RCC 7860 (cell line): ENCODE measurements around the gene TRIP6.

Source experiments
- DNase-seq: peaks from one replicate; pipeline ENCODE4 v3.0.0-alpha.2; 2015; ENCODE audit warnings: low spot score
- FAIRE-seq: peaks from 2 replicates; lab custom pipeline; 2012; peaks lifted over from hg19 to GRCh38; lab: Jason Lieb, UNC

Gene TRIP6

DNA sequence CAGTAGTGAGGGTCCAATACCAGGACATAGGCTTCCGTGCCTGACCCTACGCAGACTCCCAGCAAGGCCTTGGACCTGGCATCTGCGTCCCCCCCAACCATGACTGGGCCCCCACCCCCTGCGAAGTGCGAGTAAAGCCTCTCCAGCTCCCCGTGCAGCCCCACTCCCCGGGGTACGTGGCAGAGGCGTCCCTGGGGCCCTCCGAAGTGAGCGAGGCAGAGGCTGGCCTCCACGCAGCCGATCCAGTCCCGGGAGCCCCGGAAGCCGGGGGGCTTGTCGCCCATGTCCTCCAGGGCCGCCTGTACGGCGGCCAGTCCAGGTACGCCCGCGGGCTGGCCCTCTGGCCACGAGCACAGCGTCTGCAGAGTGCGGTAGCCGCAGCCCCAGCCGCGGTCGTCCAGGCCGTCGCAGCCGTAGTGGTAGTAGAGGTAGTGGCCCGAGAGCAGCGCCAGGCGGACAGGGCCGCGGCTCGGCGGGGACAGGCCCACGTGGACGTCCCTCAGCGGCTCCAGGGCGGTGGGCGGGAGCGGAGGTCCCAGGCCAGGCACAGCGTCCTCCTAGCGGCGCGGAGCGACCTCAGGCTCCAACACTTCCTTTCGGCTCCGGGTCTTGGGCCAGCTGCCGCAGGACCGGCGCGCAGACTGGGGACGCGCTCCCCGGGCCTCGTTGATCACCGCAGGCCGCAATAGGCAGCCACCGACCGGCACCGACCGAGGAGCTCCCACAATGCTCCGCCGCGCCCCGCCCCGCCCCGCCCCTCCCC lies 22.0 kb downstream of the TRIP6 start, which contains the start of gene UFSP1:
UFSP1 (minus strand) TSS at position 728 of the 763 bp plus-strand sequence; CDS start at position 284, 444 bp downstream.
- DNase-seq (no peak), FAIRE-seq (no peak)

DNA sequence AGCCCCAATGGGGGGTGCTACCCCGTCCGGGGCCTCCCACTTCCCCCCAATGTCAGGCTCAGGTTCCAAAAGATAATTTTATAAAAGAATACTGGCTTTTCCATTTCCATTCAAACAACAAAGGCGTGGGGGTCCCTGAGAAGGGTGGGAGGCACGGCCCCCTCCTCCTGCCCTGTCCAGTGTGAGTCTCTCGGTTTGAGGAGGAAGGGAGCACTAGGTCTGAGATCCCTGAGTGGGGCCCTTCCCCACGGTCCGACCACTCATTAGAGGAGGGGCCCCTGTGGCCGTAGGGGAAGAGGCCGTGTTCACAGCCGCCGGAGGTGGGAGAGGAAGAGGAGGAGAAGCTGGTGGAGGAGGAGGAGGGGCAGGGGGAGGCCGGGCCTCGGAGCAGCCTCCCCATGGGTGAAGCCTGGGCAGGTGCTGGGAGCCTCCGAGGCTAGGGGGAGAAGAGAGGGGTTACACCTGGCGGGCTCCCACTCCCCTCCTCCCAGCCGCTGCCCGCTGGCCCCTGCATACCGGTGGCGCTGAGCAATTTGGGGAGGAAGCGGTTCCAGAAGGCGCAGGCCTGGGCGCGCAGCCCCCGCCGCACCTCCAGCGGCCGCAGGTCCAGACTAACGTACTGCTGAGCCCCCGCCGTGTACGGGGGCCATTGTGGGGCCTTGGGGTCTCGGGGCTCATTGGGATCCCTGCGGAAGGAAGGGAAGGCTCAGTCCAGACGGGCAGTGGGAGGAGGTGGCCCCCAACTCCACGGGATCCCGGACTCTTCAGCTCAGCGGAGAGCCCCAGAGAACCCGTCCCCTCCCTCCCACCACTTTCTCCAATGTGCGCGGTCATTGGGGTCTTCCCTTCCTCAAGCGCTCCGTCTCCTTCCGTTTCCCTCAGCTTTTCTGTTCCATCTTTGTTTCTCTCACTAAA lies 23.7 kb downstream of the TRIP6 start:
- no peak for FAIRE-seq
- DNase-seq: no peak

DNA sequence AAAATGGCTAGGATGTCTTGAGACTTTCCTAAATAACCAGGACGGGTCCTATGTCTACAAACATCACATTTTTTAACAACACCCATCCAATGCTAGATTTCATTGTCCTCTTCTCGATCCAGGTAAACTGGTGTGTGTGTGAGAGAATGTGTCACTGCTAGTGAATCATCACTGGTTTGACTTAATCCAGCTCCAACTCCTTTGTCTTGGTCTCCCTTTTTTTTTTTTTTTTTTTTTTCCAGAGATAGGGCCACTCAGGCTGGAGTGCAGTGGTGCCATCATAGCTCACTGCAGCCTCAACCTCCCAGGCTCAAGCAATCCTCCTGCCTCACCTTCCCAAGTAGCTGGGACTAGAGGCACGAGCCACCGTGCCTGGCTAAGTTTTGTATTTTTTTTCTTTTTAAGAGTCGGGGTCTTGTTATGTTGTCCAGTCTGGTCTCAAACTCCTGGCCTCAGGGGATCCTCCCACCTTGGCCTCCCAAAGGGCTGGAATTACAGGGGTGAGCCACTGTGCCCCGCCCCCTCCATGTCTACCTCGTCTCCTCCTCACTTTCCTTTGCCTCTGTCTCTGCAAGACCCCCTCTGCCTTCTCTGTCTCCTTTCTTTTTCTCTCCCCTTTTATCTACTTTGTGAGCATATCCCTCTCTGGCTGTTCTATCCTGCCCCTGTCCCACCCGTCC lies 24.5 kb downstream of the TRIP6 start:
- peak; percentile 83 for FAIRE-seq
- peak; percentile 72 for DNase-seq

DNA sequence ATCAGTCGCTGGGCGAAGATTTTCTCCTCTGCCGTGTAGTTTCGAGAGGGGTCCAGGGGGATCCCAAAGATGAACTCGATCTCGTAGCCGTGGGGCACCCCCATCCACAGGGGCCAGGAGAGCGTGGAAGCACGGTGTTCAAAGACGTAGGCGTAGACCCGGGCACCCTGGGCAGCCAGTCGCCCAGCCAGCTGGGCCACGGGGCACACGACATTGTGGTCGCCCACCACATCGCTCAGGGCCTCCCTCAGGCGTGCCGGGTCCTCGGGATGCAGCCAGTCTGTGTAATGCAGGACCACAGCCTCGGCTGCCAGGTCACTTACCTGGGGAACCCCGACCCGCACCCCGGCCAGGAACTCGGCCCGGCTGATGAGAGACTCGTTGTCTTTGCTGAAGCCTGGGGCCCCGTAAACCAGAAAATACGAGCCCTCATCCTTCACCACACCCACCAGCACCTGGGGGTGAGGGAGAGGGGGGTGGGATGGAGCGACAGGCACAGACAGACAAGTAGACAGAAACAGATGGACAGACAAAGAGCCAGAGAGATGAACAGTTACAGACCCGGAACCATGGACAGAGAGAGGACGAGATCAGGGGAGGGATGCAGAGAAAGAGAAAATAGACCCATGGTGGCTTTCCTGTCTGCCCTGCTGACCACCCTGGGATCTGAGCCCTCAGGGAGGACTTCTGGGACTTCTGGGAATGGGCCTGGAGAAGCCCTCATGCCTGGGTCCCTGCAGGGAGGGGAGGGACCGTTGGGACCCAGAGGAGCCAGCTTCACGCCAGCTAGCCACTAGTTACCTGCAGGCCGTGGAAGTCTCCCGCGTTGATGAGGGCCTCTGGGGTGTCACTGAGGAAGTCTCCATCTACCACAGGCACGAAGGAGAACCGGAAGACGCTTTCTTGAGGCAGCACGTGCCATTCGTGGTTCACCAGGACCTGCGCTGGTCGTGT lies 25.5 kb downstream of the TRIP6 start:
- DNase-seq (no peak), FAIRE-seq (no peak)

DNA sequence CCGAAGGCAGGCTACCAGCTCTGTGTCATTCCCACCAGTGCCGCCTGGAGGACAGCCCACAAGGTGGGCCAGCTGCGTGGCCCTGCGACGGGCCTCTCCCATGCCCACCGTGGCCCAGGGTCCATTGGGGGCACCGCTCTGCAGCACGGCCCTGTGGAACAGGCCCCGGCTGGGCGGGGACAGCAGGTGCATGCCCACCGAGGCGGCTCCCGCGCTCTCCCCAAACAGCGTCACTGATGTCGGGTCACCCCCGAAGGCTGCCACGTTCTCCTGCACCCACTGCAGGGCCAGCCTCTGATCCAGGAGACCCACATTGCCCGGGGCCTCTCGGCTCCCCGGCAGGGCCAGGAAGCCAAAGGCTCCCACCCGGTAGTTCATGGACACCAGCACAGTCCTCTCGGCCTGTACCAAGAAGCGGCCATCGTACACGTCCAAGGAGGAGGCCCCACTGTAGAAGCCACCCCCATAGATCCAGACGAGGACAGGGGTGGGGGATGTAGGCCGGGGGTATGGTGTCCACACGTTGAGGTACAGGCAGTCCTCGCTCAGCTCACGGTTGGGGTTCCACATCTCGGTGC lies 26.2 kb downstream of the TRIP6 start:
- FAIRE-seq (no peak), DNase-seq (no peak)

DNA sequence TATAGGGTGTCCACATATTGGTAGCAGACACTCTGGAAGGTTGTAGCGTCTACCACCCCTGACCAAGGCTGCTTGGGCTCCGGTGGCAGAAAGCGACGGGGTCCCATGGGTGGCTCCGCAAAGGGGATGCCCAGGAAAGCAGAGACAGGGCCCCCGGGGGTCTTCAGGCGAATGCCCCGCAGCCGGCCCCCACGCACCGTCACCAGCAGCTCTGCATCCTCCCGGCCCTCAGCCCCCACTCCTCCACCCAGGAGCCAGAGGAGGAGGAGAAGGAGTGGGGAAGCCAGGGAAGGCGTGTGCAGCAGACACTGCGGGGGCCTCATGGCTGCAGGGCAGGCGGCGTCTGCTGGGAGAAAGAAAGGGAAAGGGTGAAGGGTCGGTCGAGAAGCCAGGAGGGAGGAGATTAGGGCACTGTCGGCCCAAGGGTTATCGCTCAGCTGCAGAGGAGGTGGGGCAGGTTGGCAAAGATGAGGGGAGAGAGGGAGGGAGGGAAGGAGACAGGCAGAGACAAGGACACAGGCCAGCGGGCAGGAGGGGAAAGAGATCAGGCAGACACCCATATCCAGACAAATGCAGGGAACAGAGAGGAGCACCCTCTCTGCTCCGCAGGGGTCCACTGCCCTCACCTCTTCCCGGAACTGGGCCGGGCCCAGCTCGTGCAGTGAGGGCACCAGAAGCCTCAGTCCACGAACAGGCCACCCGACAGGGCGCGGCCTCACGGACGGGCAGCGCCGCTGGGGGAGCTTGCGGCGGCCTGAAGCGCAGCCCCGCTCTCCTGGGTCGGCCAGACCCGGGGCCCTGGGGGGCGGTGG lies 26.9 kb downstream of the TRIP6 start:
- FAIRE-seq: no peak
- DNase-seq: no peak

DNA sequence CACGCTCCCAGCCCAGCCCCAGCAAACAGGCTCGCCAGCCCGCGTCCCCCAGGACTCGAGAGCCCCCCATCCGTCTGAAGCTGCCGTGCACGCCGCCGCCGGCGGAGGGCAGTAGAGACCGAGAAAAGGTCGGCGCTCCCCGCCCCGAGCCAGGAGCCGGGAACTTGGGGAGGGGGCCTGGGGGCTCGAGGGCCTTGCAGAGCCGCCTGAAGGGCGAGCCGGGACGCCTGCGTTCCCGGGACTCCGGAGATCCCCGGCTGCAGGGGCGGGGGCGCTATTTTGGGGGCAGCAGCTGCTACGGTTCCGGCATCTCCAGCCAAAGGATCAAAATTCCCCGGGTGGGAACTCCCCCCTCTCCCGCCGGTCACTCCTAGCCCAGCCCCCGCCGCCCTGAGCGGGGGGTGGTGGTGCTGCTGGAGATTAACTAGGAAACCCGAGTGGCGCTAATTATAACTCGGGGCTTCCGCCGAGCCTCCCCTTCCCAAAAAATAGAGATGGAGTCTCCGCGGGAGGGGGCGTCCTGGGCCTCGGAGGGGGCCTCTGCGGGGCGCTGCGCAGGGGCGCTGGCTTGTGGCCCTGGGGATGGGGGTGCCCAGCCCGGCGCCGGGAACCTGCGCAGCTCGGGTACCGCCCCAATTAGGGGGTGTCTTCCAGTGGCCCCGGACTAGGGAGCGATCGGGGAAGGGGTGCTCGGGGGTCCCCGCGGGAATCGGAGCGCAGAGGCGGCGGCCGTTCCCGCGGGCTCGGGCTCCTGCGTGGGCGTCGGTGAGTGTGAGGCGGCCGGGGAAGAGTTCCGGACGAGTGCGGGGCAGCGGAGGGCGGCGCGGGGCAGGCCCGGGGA lies 27.9 kb downstream of the TRIP6 start:
- FAIRE-seq (no peak), DNase-seq (no peak)

DNA sequence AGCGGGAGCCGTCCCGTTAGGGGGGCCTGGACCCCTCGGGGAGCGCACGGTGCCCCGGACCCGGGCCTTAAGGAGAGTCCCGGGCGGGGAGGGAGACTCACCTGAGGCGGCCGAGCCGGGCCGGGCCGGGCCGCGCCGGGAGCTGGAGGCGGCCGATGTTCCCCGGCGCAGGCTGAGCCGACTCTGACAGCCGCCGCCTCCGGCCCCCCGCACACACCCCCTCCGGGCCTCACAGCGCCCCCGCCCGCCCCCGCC lies 28.4 kb downstream of the TRIP6 start, which contains the start of gene ACHE:
ACHE (minus strand) TSS at position 188 of the 255 bp plus-strand sequence. CDS start 1,656 bp downstream, outside the sequence.
- no peak for FAIRE-seq
- DNase-seq: no peak

DNA sequence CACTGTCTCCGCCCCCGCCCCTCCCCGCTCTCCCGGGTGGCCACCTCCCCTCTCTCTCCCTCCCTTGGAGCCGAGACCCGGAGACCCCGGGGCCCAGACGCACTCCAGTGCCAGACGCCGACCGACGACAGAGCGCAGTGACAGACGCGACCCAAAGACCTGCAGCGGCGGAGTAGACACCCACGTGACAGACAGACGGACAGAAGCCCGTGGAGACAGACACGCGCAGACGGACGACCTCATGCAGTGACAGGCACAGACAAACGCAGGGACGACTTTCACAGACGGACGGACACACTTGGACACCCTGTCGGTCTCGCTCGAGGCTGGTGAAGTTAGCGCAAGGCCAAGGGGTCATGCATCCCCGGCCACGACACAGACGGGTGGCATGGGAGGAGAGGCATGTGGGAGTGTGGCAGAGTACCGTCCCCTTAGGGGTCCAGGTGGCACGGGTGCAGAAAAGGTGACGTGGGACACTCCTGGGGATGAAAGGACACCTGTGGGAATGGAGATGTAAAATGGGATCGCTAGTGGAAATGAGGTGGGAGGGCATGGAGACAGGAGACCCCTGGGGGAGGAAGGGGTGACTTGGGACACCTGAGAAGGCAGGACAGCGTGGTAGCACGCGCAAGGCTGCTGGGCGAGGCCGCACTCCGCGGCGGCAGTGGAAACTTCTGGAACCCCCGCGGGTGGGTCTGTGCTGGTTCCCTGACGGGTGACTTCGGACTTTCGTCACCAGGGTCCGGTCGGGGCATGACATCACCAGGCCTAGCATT lies 29.0 kb downstream of the TRIP6 start:
- FAIRE-seq (no peak), DNase-seq (no peak)

DNA sequence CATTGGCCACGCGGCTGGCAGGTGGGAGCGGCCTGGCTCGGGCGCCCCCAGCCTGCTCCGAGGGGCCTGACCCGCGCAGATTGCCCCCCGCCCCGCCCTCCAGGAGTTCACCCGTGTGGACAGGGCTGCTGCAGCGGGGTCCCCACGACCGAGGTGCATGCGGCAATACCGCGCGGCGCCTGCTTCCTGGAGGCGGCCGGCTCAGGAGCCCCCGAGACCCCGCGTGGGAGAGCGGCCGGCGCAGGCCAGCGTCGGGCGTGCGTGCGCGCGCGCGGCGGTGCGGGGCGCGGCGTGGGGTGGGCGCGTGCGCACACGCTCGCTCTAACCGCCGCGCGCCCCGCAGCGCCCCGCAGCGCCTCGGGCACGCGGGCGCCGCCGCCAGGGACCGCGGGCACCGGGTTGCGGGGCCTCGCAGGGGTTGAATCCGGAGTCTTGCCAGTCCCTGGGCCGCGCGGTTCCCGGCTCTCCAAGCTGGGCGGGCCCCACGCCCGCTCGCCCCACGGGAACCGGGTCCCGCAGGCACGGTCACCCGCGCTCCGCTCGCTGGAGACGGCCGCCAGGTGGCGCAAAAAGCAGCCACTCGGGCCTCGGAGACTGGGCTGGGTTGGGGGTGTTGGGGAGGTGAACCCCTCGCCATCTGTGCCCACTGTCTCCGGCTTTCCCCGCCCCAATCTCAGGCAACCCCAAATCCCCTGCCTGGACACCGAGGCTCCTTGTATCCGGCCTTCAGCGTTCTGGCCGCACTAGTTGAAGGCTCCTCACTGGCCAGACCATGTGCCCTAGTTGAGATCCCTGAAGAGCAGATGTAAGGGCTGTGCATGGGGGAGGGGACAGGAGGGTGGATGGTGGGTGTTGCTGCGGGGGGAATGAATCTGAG lies 29.8 kb downstream of the TRIP6 start:
- DNase-seq: no peak
- FAIRE-seq: no peak

DNA sequence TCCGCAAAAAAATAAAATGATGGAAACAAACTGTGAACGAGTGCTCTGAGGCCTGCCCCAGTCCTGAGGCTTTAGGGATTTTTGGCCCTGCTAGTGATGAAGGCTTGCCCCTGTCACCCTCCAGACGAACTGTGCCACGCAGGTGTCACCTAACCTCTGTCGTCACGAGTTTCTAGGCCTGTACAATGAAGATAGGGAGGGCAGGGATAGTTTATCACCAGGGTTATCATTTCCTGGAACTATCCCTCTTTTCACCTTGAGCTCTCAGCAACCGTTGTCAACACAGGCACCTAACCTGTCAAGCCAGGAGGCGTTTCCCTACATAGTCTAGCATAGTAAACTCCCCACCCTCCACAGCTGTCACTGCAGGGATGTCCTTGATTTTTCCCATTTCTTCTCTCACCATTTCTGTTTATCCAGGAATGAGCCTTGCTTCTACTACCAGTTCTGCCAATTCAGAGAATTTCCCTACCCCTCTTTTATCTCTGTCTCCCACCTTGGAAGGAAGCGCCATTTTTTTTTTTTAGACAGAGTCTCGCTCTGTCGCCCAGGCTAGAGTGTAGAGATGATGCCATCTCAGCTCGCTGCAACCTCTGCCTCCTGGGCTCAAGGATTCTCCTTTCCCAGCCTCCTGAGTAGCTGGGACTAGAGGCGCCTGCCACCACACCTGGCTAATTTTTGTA lies 30.7 kb downstream of the TRIP6 start:
- no peak for DNase-seq
- no peak for FAIRE-seq

DNA sequence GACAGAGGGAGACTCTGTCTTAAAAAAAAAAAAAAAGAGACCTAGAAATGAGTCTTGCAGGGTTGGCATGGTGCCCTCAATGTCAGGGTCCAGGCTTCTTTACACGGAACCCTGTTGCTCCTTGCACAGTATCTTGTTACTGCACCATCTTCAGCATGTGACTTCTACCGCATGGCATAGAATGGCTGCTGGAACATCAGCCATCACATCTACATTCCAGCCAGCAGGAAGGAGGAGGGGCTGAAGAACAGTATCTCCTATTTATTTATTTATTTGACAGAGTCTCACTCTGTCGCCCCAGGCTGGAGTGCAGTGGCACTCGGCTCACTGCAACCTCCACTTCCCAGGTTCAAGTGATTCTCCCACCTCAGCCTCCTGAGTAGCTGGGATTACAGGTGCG lies 32.2 kb downstream of the TRIP6 start:
- DNase-seq (no peak), FAIRE-seq (no peak)

DNA sequence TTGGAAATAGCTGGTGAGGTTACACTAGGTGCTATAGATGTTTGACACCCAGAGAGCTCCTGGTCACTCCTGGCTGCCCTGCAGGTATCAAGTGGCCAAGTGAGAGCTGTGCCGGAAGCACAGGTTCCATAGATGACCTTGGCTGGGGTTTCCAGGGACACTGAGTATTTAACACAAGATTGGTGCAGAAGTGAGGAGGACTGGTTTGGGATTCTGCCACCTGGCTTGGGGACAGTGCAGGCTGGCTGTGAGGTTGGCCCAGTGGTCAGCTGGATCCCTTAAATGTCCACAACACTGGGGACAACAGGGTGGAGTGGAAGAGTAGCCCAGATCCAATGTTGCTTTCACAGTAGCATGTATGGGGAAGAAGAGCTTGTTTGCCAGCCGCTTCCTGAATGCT lies 33.8 kb downstream of the TRIP6 start:
- DNase-seq: no peak
- FAIRE-seq: no peak

DNA sequence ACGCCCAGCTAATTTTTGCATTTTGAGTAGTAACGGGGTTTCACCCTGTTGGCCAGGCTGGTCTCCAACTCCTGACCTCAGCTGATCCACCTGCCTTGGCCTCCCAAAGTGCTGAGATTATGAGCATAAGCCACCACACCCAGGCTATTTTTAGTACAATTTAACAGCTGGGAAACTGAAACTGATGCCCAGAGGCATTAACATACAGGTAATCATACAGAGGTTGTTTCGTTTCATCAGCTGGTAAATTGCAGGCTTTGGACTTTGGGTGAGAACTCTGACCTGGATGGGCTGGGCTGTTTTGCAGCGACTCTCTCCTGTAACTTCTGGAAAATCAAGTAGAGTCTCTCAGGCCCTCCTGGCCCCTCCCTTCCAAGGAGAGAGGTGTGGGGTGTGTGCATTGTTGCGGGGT lies 34.7 kb downstream of the TRIP6 start:
- DNase-seq: no peak
- no peak for FAIRE-seq

DNA sequence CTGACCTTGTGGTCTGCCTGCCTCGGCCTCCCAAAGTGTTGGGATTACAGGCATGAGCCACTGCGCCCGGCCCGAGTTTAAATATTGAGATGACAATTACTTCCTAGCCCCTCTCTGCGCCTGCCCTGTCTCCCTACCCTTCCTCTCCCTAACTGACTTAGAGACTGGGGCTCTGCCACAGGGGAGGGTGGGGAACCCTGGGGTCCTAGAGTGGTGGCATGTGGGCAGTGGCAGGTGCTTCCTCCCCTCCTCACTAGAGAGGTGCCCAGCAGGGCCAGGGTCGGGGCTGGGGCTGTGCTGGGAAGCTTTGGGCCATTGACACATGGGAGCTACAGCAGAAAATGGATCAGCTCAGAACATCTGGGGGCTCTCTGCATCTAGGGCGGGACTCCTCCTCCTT lies 35.5 kb downstream of the TRIP6 start:
- no peak for DNase-seq
- FAIRE-seq: no peak

DNA sequence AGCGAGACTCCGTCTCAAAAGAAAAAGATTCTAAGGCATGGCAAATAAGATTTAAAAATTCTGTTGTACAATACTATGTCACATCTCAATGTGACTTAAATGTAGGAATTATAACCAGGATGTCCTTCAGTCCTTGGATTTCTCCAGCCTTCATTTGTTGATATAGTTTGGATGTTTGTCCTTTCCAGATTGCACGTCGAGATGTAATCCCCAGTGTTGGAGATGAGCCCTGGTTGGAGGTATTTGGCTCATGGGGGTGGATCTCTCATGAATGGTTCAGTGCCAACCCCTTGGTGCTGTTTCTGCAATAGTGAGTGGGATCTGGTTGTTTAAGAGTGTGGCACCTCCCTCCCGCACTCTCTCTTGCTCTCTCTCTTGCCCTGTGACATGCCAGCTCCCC lies 41.3 kb downstream of the TRIP6 start:
- DNase-seq: no peak
- FAIRE-seq: no peak
